Heart left ventricle (tissue), 13 donors: ENCODE results near the gene SPATA2L.

ENCODE experiments used
- POLR2A ChIP-seq, 2 donors: fragments of 450-650 bp; IDR thresholded peaks; one replicate each; pipeline ENCODE4 v1.6.1; 2017; ENCODE audit warnings: antibody characterized with exemption in 2 of 2, mild to moderate bottlenecking in 2 of 2, moderate library complexity in 2 of 2
- TF ChIP-seq, protein P1 (sequence below), 12 donors: fragments of 200-600 bp; sonication (generic) in 4 of 12; IDR thresholded peaks; one replicate each; pipeline versions ENCODE4 v1.5.0 to v1.8.0; 2018 to 2022; ENCODE audit warnings: antibody characterized with exemption in 12 of 12, mild to moderate bottlenecking in 5 of 12
- donor health status: ischemic (EF 13 %, LVEDD 7.1; RV severe dilation, severe dysfunction).
- donor health status: DM: no; HTN: yes; CAD: no.
- donor health status: DM: no; HTN: no; CAD: no.
- donor health status: ischemic (EF 25% LVEDD 6.9; RV normal size, moderate dysfunction).
- donor health status: ischemic (EF 25% LVEDD 5.7; RV mildly dilated, moderate dysfunction).
- donor health status: ischemic (EF 35%, LVEDD 5.7; RV mildly dilated, moderate dysfunction).
- donor health status: nonischemic (EF 11% LVEDD 7.7; RV severe dilation, severe dysfunction).
- donor health status: DM: yes; HTN: yes; CAD: no.
- donor health status: PGD.
- donor health status: ischemic (EF 29% LVEDD 5.4; RV normal size, mild dysfunction).
- donor health status: nonischemic (EF 23%, LVEDD 6.1; RV moderate dilation, normal function).

DNA sequence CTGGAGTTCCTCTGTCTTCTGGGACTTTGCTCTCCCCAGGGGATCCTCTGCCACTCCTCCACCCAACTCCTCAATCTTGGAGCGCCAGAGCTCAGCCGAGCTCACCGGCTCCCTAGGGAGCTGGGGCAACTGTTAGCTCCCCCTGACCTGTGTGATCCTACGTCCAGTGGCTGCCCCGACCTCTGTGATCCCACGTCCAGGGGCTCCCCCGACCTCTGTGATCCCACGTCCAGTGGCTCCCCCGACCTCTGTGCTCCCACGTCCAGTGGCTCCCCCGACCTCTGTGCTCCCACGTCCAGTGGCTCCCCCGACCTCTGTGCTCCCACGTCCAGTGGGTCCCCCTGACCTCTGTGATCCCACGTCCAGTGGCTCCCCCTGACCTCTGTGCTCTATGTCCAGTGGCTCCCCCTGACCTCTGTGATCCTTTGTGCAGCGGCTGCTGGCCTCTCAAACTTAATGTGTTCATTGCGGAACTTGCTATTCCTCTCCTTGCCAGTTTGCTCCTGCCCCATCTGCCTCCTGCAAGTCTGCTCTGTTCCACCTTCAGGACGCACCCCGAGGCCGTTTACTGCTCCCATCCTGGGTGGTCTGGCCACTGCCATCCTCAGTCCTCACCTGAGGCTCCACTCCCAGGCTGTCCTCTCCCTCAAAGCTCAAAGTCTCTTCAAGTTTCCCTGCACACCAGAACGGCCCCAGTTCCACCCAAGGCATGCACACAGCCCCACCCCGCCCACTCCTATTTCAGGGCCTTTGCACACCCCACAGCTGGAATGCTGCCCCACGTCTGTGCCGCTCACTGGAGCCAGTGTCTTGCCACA, 16.4 kb upstream of the SPATA2L start:
- no peak for TF ChIP-seq POLR2A (IDR thresholded peaks at IDR 0.05)
- TF ChIP-seq, protein P1, sequence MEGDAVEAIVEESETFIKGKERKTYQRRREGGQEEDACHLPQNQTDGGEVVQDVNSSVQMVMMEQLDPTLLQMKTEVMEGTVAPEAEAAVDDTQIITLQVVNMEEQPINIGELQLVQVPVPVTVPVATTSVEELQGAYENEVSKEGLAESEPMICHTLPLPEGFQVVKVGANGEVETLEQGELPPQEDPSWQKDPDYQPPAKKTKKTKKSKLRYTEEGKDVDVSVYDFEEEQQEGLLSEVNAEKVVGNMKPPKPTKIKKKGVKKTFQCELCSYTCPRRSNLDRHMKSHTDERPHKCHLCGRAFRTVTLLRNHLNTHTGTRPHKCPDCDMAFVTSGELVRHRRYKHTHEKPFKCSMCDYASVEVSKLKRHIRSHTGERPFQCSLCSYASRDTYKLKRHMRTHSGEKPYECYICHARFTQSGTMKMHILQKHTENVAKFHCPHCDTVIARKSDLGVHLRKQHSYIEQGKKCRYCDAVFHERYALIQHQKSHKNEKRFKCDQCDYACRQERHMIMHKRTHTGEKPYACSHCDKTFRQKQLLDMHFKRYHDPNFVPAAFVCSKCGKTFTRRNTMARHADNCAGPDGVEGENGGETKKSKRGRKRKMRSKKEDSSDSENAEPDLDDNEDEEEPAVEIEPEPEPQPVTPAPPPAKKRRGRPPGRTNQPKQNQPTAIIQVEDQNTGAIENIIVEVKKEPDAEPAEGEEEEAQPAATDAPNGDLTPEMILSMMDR (IDR thresholded peaks at IDR 0.05): no peak
